ENCODE data around the gene MTA3.

DNA sequence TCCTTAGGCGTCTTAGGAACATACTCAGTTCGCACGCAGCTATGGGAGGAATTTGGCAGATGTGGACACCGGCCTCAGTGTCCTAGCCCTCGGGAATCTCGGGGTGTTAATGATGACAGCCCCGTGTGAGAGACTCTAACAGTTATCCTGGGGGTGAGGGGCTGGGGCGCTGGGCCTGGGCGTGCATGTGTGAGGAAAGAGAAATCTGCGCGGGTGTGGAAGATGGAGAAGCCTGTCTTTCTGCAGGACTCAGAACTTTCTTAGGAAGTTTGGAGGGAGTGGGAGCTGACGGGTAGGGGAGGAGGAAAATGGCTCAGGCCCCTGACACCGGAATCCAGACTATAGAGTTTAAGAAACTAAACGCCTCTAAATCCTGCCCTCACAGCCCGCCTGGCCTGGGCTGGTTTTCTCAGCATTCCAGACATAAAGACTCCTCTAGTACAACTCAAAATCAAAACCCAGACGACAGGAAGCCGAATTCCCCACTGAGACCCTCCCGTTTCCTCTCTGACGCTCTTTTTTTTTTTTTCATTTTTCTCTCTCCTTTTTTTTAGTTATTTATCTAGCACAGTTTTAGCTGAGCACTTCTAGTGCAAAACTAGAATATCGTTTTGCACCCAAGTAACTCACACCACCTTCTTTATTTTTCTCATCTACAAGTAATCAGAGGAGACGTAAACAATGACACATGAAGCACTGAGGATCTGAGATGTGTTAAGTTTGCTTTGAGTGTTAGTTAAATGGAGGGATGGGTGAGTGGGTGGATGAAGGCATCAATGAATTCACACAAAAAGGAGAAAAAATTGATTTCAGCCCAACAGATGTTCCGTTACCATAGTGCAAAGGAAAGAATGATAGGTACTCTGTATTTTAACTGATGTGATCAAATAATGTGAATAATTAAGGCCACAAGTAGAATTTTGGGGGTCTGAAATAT, 225.2 kb downstream of the MTA3 start:
- TF ChIP-seq, protein P1, sequence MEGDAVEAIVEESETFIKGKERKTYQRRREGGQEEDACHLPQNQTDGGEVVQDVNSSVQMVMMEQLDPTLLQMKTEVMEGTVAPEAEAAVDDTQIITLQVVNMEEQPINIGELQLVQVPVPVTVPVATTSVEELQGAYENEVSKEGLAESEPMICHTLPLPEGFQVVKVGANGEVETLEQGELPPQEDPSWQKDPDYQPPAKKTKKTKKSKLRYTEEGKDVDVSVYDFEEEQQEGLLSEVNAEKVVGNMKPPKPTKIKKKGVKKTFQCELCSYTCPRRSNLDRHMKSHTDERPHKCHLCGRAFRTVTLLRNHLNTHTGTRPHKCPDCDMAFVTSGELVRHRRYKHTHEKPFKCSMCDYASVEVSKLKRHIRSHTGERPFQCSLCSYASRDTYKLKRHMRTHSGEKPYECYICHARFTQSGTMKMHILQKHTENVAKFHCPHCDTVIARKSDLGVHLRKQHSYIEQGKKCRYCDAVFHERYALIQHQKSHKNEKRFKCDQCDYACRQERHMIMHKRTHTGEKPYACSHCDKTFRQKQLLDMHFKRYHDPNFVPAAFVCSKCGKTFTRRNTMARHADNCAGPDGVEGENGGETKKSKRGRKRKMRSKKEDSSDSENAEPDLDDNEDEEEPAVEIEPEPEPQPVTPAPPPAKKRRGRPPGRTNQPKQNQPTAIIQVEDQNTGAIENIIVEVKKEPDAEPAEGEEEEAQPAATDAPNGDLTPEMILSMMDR (IDR thresholded peaks at IDR 0.05): no peak
- TF ChIP-seq POLR2A (IDR thresholded peaks at IDR 0.05): no peak
